HG03135 (cell line): Measurements from ENCODE around the gene IGF2R.
A peak's percentile ranks its signal among the peaks of the same experiment; 100 is the strongest.
"Not testable (repeated sequence)": the region's sequence is repeated elsewhere in the genome, so short reads cannot be mapped to it uniquely, and the experiment has no call there.

Experiments used
- ATAC-seq: cut with Tn5 transposase; IDR thresholded peaks from one replicate; pipeline ENCODE4 v1.9.1; 2021; ENCODE audit warnings: mild to moderate bottlenecking, moderate library complexity; ENCODE audit not compliant: unreplicated experiment

Gene IGF2R

GRCh38 chr6:159968295-159969203 is at the start of gene IGF2R:
TSS of gene IGF2R (plus strand) at chr6:159969082. CDS start at chr6:159969247, 165 bp downstream.
- ATAC-seq, result peak; percentile 86

- ATAC-seq, result no peak
These were observed 49.1 kb upstream of the IGF2R start for GRCh38 chr6:159919800-159920199.

GRCh38 chr6:159924150-159924549 is 44.7 kb upstream of the IGF2R start:
- not testable (repeated sequence) for ATAC-seq

GRCh38 chr6:159926542-159927203 is 42.2 kb upstream of the IGF2R start:
- ATAC-seq, result no peak

- peak; percentile 29 for ATAC-seq
These were observed 39.1 kb upstream of the IGF2R start for GRCh38 chr6:159929819-159930218.

GRCh38 chr6:159931112-159931511 is 37.8 kb upstream of the IGF2R start:
- ATAC-seq, result peak; percentile 94

GRCh38 chr6:159931846-159932245 is 37.0 kb upstream of the IGF2R start:
- ATAC-seq, result no peak

- ATAC-seq, result no peak
These were observed 35.8 kb upstream of the IGF2R start for GRCh38 chr6:159933077-159933476.

GRCh38 chr6:159934181-159934580 is 34.7 kb upstream of the IGF2R start:
- no peak for ATAC-seq

GRCh38 chr6:159935065-159935464 is 33.8 kb upstream of the IGF2R start:
- ATAC-seq, result no peak

GRCh38 chr6:159935633-159936032 is 33.2 kb upstream of the IGF2R start:
- no peak for ATAC-seq

GRCh38 chr6:159939591-159940016 is 29.3 kb upstream of the IGF2R start:
- no peak for ATAC-seq

- ATAC-seq, result no peak
These were observed 27.4 kb upstream of the IGF2R start for GRCh38 chr6:159941286-159942113.

- no peak for ATAC-seq
These were observed 25.7 kb upstream of the IGF2R start for GRCh38 chr6:159943101-159943632.

GRCh38 chr6:159943968-159944598 is 24.8 kb upstream of the IGF2R start:
- no peak for ATAC-seq

GRCh38 chr6:159945801-159946392 is 23.0 kb upstream of the IGF2R start:
- ATAC-seq, result no peak

GRCh38 chr6:159946912-159947311 is 22.0 kb upstream of the IGF2R start:
- ATAC-seq, result no peak

- ATAC-seq, result no peak
These were observed 20.7 kb upstream of the IGF2R start for GRCh38 chr6:159948199-159948598.

GRCh38 chr6:159951772-159952171 is 17.1 kb upstream of the IGF2R start:
- no peak for ATAC-seq
